SK-N-SH (cell line): ENCODE results near the gene HNRNPF. TPM values are rescaled to one million over a fixed set of nuclear protein-coding genes. Genes with fewer than 3 reads are reported as not detected.

Experiments
- CTCF ChIA-PET: fragments of 300-600, 350-600 bp; formaldehyde crosslinking; extraction: SDS; loops from one replicate; lab custom pipeline; 2021; lab: Yijun Ruan, JAX
- POLR2A ChIA-PET: fragments of 350-600 bp; sonication (Branson Sonifier 250); formaldehyde crosslinking; extraction: SDS; loops from one replicate; lab custom pipeline; 2020; ENCODE audit warnings: antibody characterized with exemption, inconsistent platforms; lab: Yijun Ruan, JAX
- DNase-seq: peaks from one replicate; pipeline ENCODE4 v3.0.0; 2012
- H2AFZ ChIP-seq: fragments of 200-600 bp; sonication (generic); 2 replicates; pipeline ENCODE4 v1.8.1; 2016; ENCODE audit warnings: antibody characterized with exemption, mild to moderate bottlenecking, low read depth
- H3F3A ChIP-seq: fragments of 200-600 bp; sonication (generic); replicated peaks from 2 replicates; pipeline ENCODE3; 2016; ENCODE audit warnings: antibody characterized with exemption, mild to moderate bottlenecking; ENCODE audit not compliant: insufficient read depth
- H3K27ac ChIP-seq, 2 experiments: fragments of 200-500 bp in 1 of 2; fragments of 200-600 bp in 1 of 2; sonication (Bioruptor generic) in 1 of 2; sonication (generic), shearing (Covaris generic) in 1 of 2; 2 replicates each; pipeline versions ENCODE4 v1.5.1 to v1.6.1; 2014 to 2016; ENCODE audit warnings: low read depth in 2 of 2, inconsistent platforms in 1 of 2, low read length in 1 of 2, mild to moderate bottlenecking in 1 of 2, mixed read lengths in 1 of 2
- H3K27me3 ChIP-seq: fragments of 200-600 bp; sonication (generic), shearing (Covaris generic); 2 replicates; pipeline ENCODE4 v1.6.1; 2016; ENCODE audit warnings: mixed run types; ENCODE audit not compliant: insufficient read depth
- H3K36me3 ChIP-seq, 2 experiments: fragments of 200-500 bp in 1 of 2; fragments of 200-600 bp in 1 of 2; sonication (Bioruptor generic) in 1 of 2; sonication (generic) in 1 of 2; replicated peaks in 1 of 2; 2 replicates each; pipeline versions ENCODE3 to v1.5.1; 2014 to 2016; ENCODE audit warnings: low read length in 1 of 2, mild to moderate bottlenecking in 1 of 2; ENCODE audit not compliant: insufficient read depth in 2 of 2, control insufficient read depth in 1 of 2
- H3K4me1 ChIP-seq, 2 experiments: fragments of 200-500 bp in 1 of 2; fragments of 200-600 bp in 1 of 2; sonication (Bioruptor generic) in 1 of 2; sonication (generic), shearing (Covaris generic) in 1 of 2; 2 replicates each; pipeline versions ENCODE4 v1.5.1 to v1.6.1; 2014 to 2016; ENCODE audit warnings: low read depth in 1 of 2, low read length in 1 of 2, mixed run types in 1 of 2; ENCODE audit not compliant: insufficient read depth in 2 of 2, control insufficient read depth in 1 of 2
- H3K4me2 ChIP-seq: fragments of 200-600 bp; sonication (generic), shearing (Covaris generic); 2 replicates; pipeline ENCODE4 v1.6.1; 2017; ENCODE audit warnings: mixed run types
- H3K4me3 ChIP-seq, 2 experiments: fragments of 200-500 bp in 1 of 2; fragments of 200-600 bp in 1 of 2; sonication (Bioruptor generic) in 1 of 2; sonication (generic), shearing (Covaris generic) in 1 of 2; 2 replicates each; pipeline versions ENCODE4 v1.5.1 to v1.8.1; 2014 to 2016; ENCODE audit warnings: low read depth in 2 of 2, inconsistent platforms in 1 of 2, low read length in 1 of 2, mild to moderate bottlenecking in 1 of 2, mixed read lengths in 1 of 2, moderate library complexity in 1 of 2
- H3K79me2 ChIP-seq: fragments of 200-600 bp; sonication (generic); 2 replicates; pipeline ENCODE4 v1.8.1; 2017; ENCODE audit warnings: mild to moderate bottlenecking; ENCODE audit not compliant: insufficient read depth
- H3K9ac ChIP-seq: fragments of 200-600 bp; sonication (generic); 2 replicates; pipeline ENCODE4 v1.6.1; 2017; ENCODE audit warnings: mixed run types
- H3K9me2 ChIP-seq: fragments of 200-600 bp; sonication (generic); 2 replicates; pipeline ENCODE4 v1.6.1; 2017; ENCODE audit warnings: mixed run types
- H3K9me3 ChIP-seq: fragments of 200-600 bp; sonication (generic); 2 replicates; pipeline ENCODE4 v1.6.1; 2017; ENCODE audit warnings: mixed run types, mild to moderate bottlenecking, moderate library complexity
- H4K20me1 ChIP-seq: fragments of 200-600 bp; sonication (generic); 2 replicates; pipeline ENCODE4 v1.6.1; 2017; ENCODE audit warnings: mild to moderate bottlenecking, mixed run types; ENCODE audit not compliant: insufficient read depth
- CHD2 ChIP-seq: fragments of 150-350 bp; IDR thresholded peaks from 2 replicates; pipeline ENCODE4 v1.6.1; 2018; ENCODE audit warnings: low read length; ENCODE audit not compliant: partially characterized antibody
- CTCF ChIP-seq: fragments of 200-600 bp; sonication (generic); IDR thresholded peaks from 2 replicates; pipeline ENCODE4 v1.6.1; 2017; ENCODE audit warnings: antibody characterized with exemption, mild to moderate bottlenecking, moderate library complexity
- ELF1 ChIP-seq: IDR thresholded peaks from 2 replicates; pipeline ENCODE4 v1.4.0; 2012
- EP300 ChIP-seq, 2 experiments: IDR thresholded peaks; 2 replicates each; pipeline versions ENCODE4 v1.4.0 to v1.6.1; 2012; ENCODE audit warnings: borderline replicate concordance in 1 of 2, low read depth in 1 of 2, low read length in 1 of 2
- FOXM1 ChIP-seq: IDR thresholded peaks from 2 replicates; pipeline ENCODE4 v1.4.0; 2012; ENCODE audit warnings: low read depth, mild to moderate bottlenecking
- GABPA ChIP-seq: IDR thresholded peaks from 2 replicates; pipeline ENCODE4 v1.4.0; 2012; ENCODE audit warnings: low read depth, mild to moderate bottlenecking
- JUND ChIP-seq: IDR thresholded peaks from 2 replicates; pipeline ENCODE4 v1.4.0; 2012
- MAX ChIP-seq: IDR thresholded peaks from 2 replicates; pipeline ENCODE4 v1.4.0; 2012; ENCODE audit warnings: low read depth
- MXI1 ChIP-seq: IDR thresholded peaks from 2 replicates; pipeline ENCODE4 v1.6.1; 2012; ENCODE audit warnings: mild to moderate bottlenecking, low read depth, low read length, improper control_type of control experiment
- NRF1 ChIP-seq: IDR thresholded peaks from 2 replicates; pipeline ENCODE4 v1.6.1; 2012; ENCODE audit warnings: low read depth, mild to moderate bottlenecking, low read length
- PBX3 ChIP-seq: IDR thresholded peaks from 2 replicates; pipeline ENCODE4; 2012
- RAD21 ChIP-seq: IDR thresholded peaks from 2 replicates; pipeline ENCODE4 v1.6.1; 2012; ENCODE audit warnings: mild to moderate bottlenecking, low read length
- RXRA ChIP-seq: IDR thresholded peaks from 2 replicates; pipeline ENCODE4 v1.4.0; 2012; ENCODE audit warnings: low read depth, mild to moderate bottlenecking, borderline replicate concordance
- SIN3A ChIP-seq: IDR thresholded peaks from 2 replicates; pipeline ENCODE4 v1.6.1; 2012; ENCODE audit warnings: low read depth, mild to moderate bottlenecking, low read length, moderate library complexity, borderline replicate concordance
- SMC3 ChIP-seq: IDR thresholded peaks from 2 replicates; pipeline ENCODE4 v1.6.1; 2012; ENCODE audit warnings: low read depth, low read length, improper control_type of control experiment
- USF1 ChIP-seq: IDR thresholded peaks from 2 replicates; pipeline ENCODE4 v1.4.0; 2012; ENCODE audit warnings: low read depth, borderline replicate concordance
- WGBS: methylation state at CpG from one replicate; pipeline ENCODE4 v1.1.6; 2017; ENCODE audit warnings: low lambda C conversion rate; 5-methylcytosine and 5-hydroxymethylcytosine counted together
- polyA plus RNA-seq, 3 experiments: library from polyadenylated mRNA; depleted of rRNA; stranded (reverse); fragments of >200 nt; gene quantifications; 2 replicates each; pipeline ENCODE4 v1.2.3, GENCODE V29; 2012

Gene HNRNPF
- polyA plus RNA-seq, 1 of the 3 experiments (the other 2 are of a cell fraction): 195 TPM

GRCh38 chr10:43384252-43385221 lies 24.4 kb downstream of the HNRNPF start:
- Histone ChIP-seq H3K9me2 (no peaks in the 10 kb centered on the region), H3K9me3 (no peaks in the 10 kb centered on the region), H3F3A (peaks cover 37% of the 10 kb centered on the region), H3K4me3 (no peak overlapping the region), H3K79me2 (peaks cover 17% of the 10 kb centered on the region)
- TF ChIP-seq SMC3 (no peak), USF1 (no peak), GABPA (no peak), CHD2 (no peak), MAX (no peak), MXI1 (no peak), CTCF (no peak), PBX3 (no peak), RAD21 (no peak), RXRA (no peak), SIN3A (no peak), EP300 (IDR thresholded peaks at IDR 0.05; ENCODE audit: borderline replicate concordance in 1 of 2, low read depth in 1 of 2, low read length in 1 of 2) (no peak), ELF1 (no peak), FOXM1 (no peak), NRF1 (no peak), JUND (no peak)
- TF ChIP-seq, all 33 proteins: peak for 0
- ChIA-PET CTCF (interaction anchor here (0.8 kb wide), 1 partner anchor 119 kb away, joined by 3 read pairs; no protein-coding TSS in a partner anchor), POLR2A (interaction anchor here (1.7 kb wide), 1 partner anchor 11 kb away, joined by 4 read pairs; no protein-coding TSS in a partner anchor)
- Histone ChIP-seq H3K27me3 (no peaks in the 10 kb centered on the region), H3K9ac (no peak overlapping the region), H2AFZ (no peak overlapping the region), H3K27ac (no peak overlapping the region), H3K4me2 (no peak overlapping the region), H4K20me1 (peaks cover 54% of the 10 kb centered on the region), H3K36me3 (peaks cover 44% of the 10 kb centered on the region in 2 experiments), H3K4me1 (no peaks in the 10 kb centered on the region)
- no peak for DNase-seq
- 90% methylated on average over 8 of the region's 10 CpGs for WGBS
